Uterus (tissue), 2 donors: ENCODE measurements around the gene ZNF319.

Source experiments
- CTCF ChIP-seq, 4 experiments: fragments of 200-600 bp in 2 of 4; fragments of 450-650 bp in 2 of 4; sonication (generic) in 2 of 4; IDR thresholded peaks; one replicate each; pipeline ENCODE4 v1.5.1; 2016 to 2019; ENCODE audit warnings: antibody characterized with exemption in 4 of 4, mild to moderate bottlenecking in 2 of 4, moderate library complexity in 1 of 4
- POLR2A ChIP-seq, 2 donors: fragments of 450-650 bp; IDR thresholded peaks; one replicate each; pipeline ENCODE4 v1.6.1; 2016; ENCODE audit warnings: antibody characterized with exemption in 2 of 2, mild to moderate bottlenecking in 1 of 2, moderate library complexity in 1 of 2

- TF ChIP-seq CTCF (IDR thresholded peaks at IDR 0.05) (no peak), POLR2A (IDR thresholded peaks at IDR 0.05) (no peak)
These were observed 47.3 kb upstream of the ZNF319 start for GRCh38 chr16:58047557-58048348.
